A673 (cell line): Measurements from ENCODE around the gene XIST.

Experiments used
- EZH2 ChIP-seq: fragments of 200-600 bp; sonication (generic); IDR thresholded peaks from 2 replicates; pipeline ENCODE4 v1.6.1; 2017; ENCODE audit warnings: borderline replicate concordance, low read depth, mild to moderate bottlenecking, mixed read lengths, antibody characterized with exemption, low read length; ENCODE audit not compliant: poor library complexity, severe bottlenecking
- TF ChIP-seq, protein P1 (sequence below): fragments of 300-800, 200-600 bp; sonication (generic); conservative IDR thresholded peaks from 2 replicates; pipeline ENCODE4 v1.5.1; 2017; ENCODE audit warnings: low read depth, mild to moderate bottlenecking, antibody characterized with exemption, low read length, moderate library complexity, mixed read lengths

DNA sequence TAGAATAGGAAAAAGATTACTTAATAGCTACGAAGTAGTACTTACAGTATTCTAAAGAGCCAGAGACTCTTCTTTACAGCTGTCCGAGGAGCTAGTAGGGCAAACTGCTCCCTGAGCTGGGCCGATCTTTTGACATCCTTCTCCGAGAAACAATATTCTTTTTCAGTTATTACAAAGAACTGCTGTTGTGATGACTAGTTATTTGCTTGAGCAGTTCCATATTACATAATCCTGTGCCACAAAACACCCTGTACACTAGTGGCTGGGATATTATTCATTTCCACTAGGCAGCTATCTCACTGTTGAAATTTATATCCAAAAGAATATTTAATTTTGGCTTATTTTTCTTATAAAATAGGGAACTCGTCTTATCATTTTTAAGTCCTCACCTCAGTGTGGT lies 11.2 kb downstream of the XIST start:
- TF ChIP-seq, protein P1, sequence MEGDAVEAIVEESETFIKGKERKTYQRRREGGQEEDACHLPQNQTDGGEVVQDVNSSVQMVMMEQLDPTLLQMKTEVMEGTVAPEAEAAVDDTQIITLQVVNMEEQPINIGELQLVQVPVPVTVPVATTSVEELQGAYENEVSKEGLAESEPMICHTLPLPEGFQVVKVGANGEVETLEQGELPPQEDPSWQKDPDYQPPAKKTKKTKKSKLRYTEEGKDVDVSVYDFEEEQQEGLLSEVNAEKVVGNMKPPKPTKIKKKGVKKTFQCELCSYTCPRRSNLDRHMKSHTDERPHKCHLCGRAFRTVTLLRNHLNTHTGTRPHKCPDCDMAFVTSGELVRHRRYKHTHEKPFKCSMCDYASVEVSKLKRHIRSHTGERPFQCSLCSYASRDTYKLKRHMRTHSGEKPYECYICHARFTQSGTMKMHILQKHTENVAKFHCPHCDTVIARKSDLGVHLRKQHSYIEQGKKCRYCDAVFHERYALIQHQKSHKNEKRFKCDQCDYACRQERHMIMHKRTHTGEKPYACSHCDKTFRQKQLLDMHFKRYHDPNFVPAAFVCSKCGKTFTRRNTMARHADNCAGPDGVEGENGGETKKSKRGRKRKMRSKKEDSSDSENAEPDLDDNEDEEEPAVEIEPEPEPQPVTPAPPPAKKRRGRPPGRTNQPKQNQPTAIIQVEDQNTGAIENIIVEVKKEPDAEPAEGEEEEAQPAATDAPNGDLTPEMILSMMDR, result no peak
- TF ChIP-seq EZH2, result no peak
